Activated CD4-positive, alpha-beta T cell treated with anti-CD3 and anti-CD28 coated beads for 24 hours (primary cell): Measurements from ENCODE around the gene TRIM54.
"Not testable (repeated sequence)": the region's sequence is repeated elsewhere in the genome, so short reads cannot be mapped to it uniquely, and the experiment has no call there.

ENCODE experiments used
- DNase-seq, 2 donors: peaks; one replicate each; pipeline ENCODE4 v3.0.0-alpha.2; 2020; ENCODE audit warnings: low read depth in 2 of 2

Gene TRIM54

GRCh38 chr2:27284996-27285395, 2.8 kb downstream of the TRIM54 start:
- DNase-seq: no peak

- DNase-seq: no peak
Observed at GRCh38 chr2:27285481-27285880, 3.3 kb downstream of the TRIM54 start.

GRCh38 chr2:27288610-27289009, 6.4 kb downstream of the TRIM54 start:
- DNase-seq: no peak

- no peak for DNase-seq
Observed at GRCh38 chr2:27290549-27290948, 8.3 kb downstream of the TRIM54 start.

GRCh38 chr2:27291865-27292264, 9.6 kb downstream of the TRIM54 start:
- DNase-seq: no peak

- DNase-seq: no peak
Observed at GRCh38 chr2:27294928-27295327, 12.7 kb downstream of the TRIM54 start.

- no peak for DNase-seq
Observed at GRCh38 chr2:27296481-27296880, 14.3 kb downstream of the TRIM54 start.

GRCh38 chr2:27297195-27297594, 15.0 kb downstream of the TRIM54 start:
- DNase-seq: no peak

GRCh38 chr2:27298391-27299080, 16.3 kb downstream of the TRIM54 start:
- no peak for DNase-seq

GRCh38 chr2:27300606-27301005, 18.4 kb downstream of the TRIM54 start:
- not testable (repeated sequence) for DNase-seq

GRCh38 chr2:27303093-27304025, 21.1 kb downstream of the TRIM54 start:
- peak in 1 of 2 donors; percentile 25 for DNase-seq

GRCh38 chr2:27304488-27305240, 22.4 kb downstream of the TRIM54 start:
- no peak for DNase-seq

- DNase-seq: no peak
Observed at GRCh38 chr2:27305516-27305915, 23.3 kb downstream of the TRIM54 start.

- DNase-seq: no peak
Observed at GRCh38 chr2:27306136-27306535, 23.9 kb downstream of the TRIM54 start.

- peak in 1 of 2 donors; percentile 19 for DNase-seq
Observed at GRCh38 chr2:27306573-27307286, 24.5 kb downstream of the TRIM54 start.

GRCh38 chr2:27307287-27307544, 25.0 kb downstream of the TRIM54 start:
- no peak for DNase-seq

- no peak for DNase-seq
Observed at GRCh38 chr2:27307545-27308358, 25.5 kb downstream of the TRIM54 start.

GRCh38 chr2:27308359-27308881, 26.2 kb downstream of the TRIM54 start, which contains the start of gene UCN:
TSS of gene UCN (minus strand) at chr2:27308445. CDS start at chr2:27307895, 550 bp downstream.
- no peak for DNase-seq

GRCh38 chr2:27309651-27310050, 27.4 kb downstream of the TRIM54 start:
- no peak for DNase-seq

- no peak for DNase-seq
Observed at GRCh38 chr2:27312152-27312551, 29.9 kb downstream of the TRIM54 start.
